HepG2 (cell line): ENCODE results near the gene TGFB2. TPM values are rescaled to one million over a fixed set of nuclear protein-coding genes. Genes with fewer than 3 reads are reported as not detected.

Experiments used
- ATAC-seq: fragments of 200-7000 bp; cut with Tn5 transposase; 3 replicates; pipeline ENCODE4 v1.9.1; 2020; ENCODE audit warnings: mild to moderate bottlenecking, moderate library complexity
- BruUV-seq: library from RNA; stranded (reverse); fragments of 400-500 nt; replicated peaks from 2 replicates; lab custom pipeline; 2021; lab: Mats Ljungman, UMichigan
- CTCF ChIA-PET: fragments of 300-600 bp; formaldehyde crosslinking; extraction: SDS; loops from one replicate; lab custom pipeline; 2021; ENCODE audit warnings: low total read pairs, inconsistent platforms, low intra/inter-chr PET ratio; lab: Yijun Ruan, JAX
- POLR2A ChIA-PET: fragments of 350-600 bp; sonication (Branson Sonifier 250); formaldehyde crosslinking; loops from one replicate; lab custom pipeline; 2020; ENCODE audit warnings: antibody characterized with exemption, inconsistent platforms; lab: Yijun Ruan, JAX
- DNase-seq: peaks from one replicate; pipeline ENCODE4 v3.0.0-alpha.2; 2015; ENCODE audit warnings: low spot score
- FAIRE-seq: peaks from 3 replicates; lab custom pipeline; 2011; peaks lifted over from hg19 to GRCh38; lab: Jason Lieb, UNC
- H2AFZ ChIP-seq: one replicate; pipeline ENCODE4 v1.6.1; 2011; ENCODE audit warnings: low read length, inconsistent platforms
- H3K27ac ChIP-seq: fragments of 300-600 bp; 3 replicates; pipeline ENCODE4 v1.8.0; 2011; ENCODE audit warnings: mixed run types, mild to moderate bottlenecking, mixed read lengths, low read length, inconsistent platforms; ENCODE audit not compliant: insufficient read depth; ENCODE audit errors: extremely low read length
- H3K27me3 ChIP-seq, 2 experiments: fragments of 200-600 bp in 1 of 2; 2 replicates in 1 of 2; 3 replicates in 1 of 2; pipeline versions ENCODE4 v1.6.0 to v1.8.0; 2011; ENCODE audit warnings: low read length in 2 of 2, mild to moderate bottlenecking in 2 of 2, moderate library complexity in 2 of 2, inconsistent platforms in 1 of 2; ENCODE audit not compliant: insufficient read depth in 2 of 2, control insufficient read depth in 1 of 2
- H3K36me3 ChIP-seq, 2 experiments: fragments of 200-600 bp in 1 of 2; replicated peaks in 1 of 2; 2 replicates in 1 of 2; 3 replicates in 1 of 2; pipeline versions ENCODE4 v1.5.1 to v1.8.0; 2011; ENCODE audit warnings: low read length in 2 of 2, inconsistent platforms in 1 of 2; ENCODE audit not compliant: insufficient read depth in 2 of 2, control insufficient read depth in 1 of 2
- H3K4me1 ChIP-seq: 2 replicates; pipeline ENCODE4 v1.5.1; 2012; ENCODE audit warnings: low read length, inconsistent platforms; ENCODE audit not compliant: insufficient read depth
- H3K4me2 ChIP-seq: 2 replicates; pipeline ENCODE4 v1.6.0; 2011; ENCODE audit warnings: low read depth, low read length, inconsistent platforms
- H3K4me3 ChIP-seq, 3 experiments: fragments of 200-600 bp in 1 of 3; sonication (generic), shearing (Covaris generic) in 1 of 3; replicated peaks in 1 of 3; 2 replicates each; pipeline ENCODE4 v1.5.1; 2011 to 2016; ENCODE audit warnings: low read length in 3 of 3, inconsistent platforms in 2 of 3, low read depth in 2 of 3, mild to moderate bottlenecking in 2 of 3, control low read depth in 1 of 3, mixed read lengths in 1 of 3; ENCODE audit not compliant: insufficient read depth in 1 of 3
- H3K79me2 ChIP-seq: one replicate; pipeline ENCODE4 v1.6.1; 2011; ENCODE audit warnings: low read length, inconsistent platforms; ENCODE audit not compliant: insufficient read depth
- H3K9ac ChIP-seq: 2 replicates; pipeline ENCODE4 v1.6.0; 2011; ENCODE audit warnings: mild to moderate bottlenecking, low read depth, low read length, inconsistent platforms; ENCODE audit not compliant: insufficient read depth
- H3K9me3 ChIP-seq: 2 replicates; pipeline ENCODE4 v1.5.1; 2012; ENCODE audit warnings: mild to moderate bottlenecking, low read length
- H4K20me1 ChIP-seq: 2 replicates; pipeline ENCODE4 v1.6.0; 2011; ENCODE audit warnings: inconsistent platforms, mild to moderate bottlenecking, low read length, moderate library complexity; ENCODE audit not compliant: insufficient read depth
- BORCS8-MEF2B ChIP-seq: sonication (generic); formaldehyde crosslinking; IDR thresholded peaks from 2 replicates; pipeline ENCODE4 v1.8.0; 2022; ENCODE audit warnings: mild to moderate bottlenecking, missing genetic modification reagents
- CCDC6 ChIP-seq: sonication (generic); formaldehyde crosslinking; IDR thresholded peaks from 2 replicates; pipeline ENCODE4 v1.8.1; 2022; ENCODE audit warnings: mild to moderate bottlenecking, missing genetic modification reagents, moderate library complexity
- RNF219 ChIP-seq: sonication (generic); formaldehyde crosslinking; IDR thresholded peaks from 2 replicates; pipeline ENCODE4 v1.5.0; 2020; ENCODE audit warnings: mild to moderate bottlenecking, missing genetic modification reagents
- SCMH1 ChIP-seq: sonication (generic); formaldehyde crosslinking; IDR thresholded peaks from 2 replicates; pipeline ENCODE4 v1.9.0; 2021; ENCODE audit warnings: missing genetic modification reagents, mild to moderate bottlenecking, borderline replicate concordance
- ZMYM4 ChIP-seq: sonication (generic); formaldehyde crosslinking; IDR thresholded peaks from 2 replicates; pipeline ENCODE4 v1.8.1; 2023; ENCODE audit warnings: mild to moderate bottlenecking, missing genetic modification reagents
- ZNF329 ChIP-seq: sonication (generic); formaldehyde crosslinking; IDR thresholded peaks from 2 replicates; pipeline ENCODE4 v1.9.0; 2021; ENCODE audit warnings: low read depth, mild to moderate bottlenecking, missing genetic modification reagents
- ZNF615 ChIP-seq: sonication (generic); formaldehyde crosslinking; IDR thresholded peaks from 2 replicates; pipeline ENCODE4 v1.5.0; 2020; ENCODE audit warnings: mild to moderate bottlenecking, missing genetic modification reagents, borderline replicate concordance
- WGBS: methylation state at CpG from one replicate; pipeline ENCODE4 v1.1.6; 2017; ENCODE audit warnings: low lambda C conversion rate; 5-methylcytosine and 5-hydroxymethylcytosine counted together
- in situ Hi-C: cut with HindIII; loops from 2 replicates; pipeline ENCODE4 v1.10.0; 2017; ENCODE audit warnings: low pct_unique_long_range_greater_than_20kb; ENCODE audit not compliant: extremely low pct_ligation_motif_present
- intact Hi-C: fragments of 100-400 bp; cut with micrococcal nuclease; formaldehyde crosslinking; loops from one replicate; pipeline ENCODE4 v1.10.0; 2022; ENCODE audit not compliant: unreplicated experiment
- polyA plus RNA-seq, 8 experiments: library from polyadenylated mRNA; depleted of rRNA in 3 of 8; stranded (reverse) in 7 of 8; unstranded in 1 of 8; fragments of >200 nt; fragmentation: Illumina TruSeq in 4 of 8; extraction: Trizol in 4 of 8; gene quantifications; 2 replicates each; pipeline versions ENCODE4 v1.2.1 to v1.2.3, GENCODE V29; 2011 to 2016; ENCODE audit warnings: low read depth in 4 of 8, missing spikeins in 1 of 8, mixed read lengths in 1 of 8; ENCODE audit not compliant: insufficient read depth in 1 of 8
- total RNA-seq, 5 experiments: library from RNA; depleted of rRNA; stranded (reverse); fragments of >200 nt; fragmentation: Illumina TruSeq; extraction: Trizol; gene quantifications; 2 replicates each; pipeline ENCODE4 v1.2.3, GENCODE V29; 2016; ENCODE audit warnings: low read depth in 1 of 5
- TF ChIP-seq, protein P1 (sequence below): sonication (generic); formaldehyde crosslinking; IDR thresholded peaks from 2 replicates; pipeline ENCODE4 v1.5.0; 2020; ENCODE audit warnings: missing genetic modification reagents

TGFB2 gene
- total and polyA plus RNA-seq, 2 of the 13 experiments (the other 11 are each of a cell fraction or from before 2014, with no cell fraction given): 0.07 TPM; not detected in 1

DNA sequence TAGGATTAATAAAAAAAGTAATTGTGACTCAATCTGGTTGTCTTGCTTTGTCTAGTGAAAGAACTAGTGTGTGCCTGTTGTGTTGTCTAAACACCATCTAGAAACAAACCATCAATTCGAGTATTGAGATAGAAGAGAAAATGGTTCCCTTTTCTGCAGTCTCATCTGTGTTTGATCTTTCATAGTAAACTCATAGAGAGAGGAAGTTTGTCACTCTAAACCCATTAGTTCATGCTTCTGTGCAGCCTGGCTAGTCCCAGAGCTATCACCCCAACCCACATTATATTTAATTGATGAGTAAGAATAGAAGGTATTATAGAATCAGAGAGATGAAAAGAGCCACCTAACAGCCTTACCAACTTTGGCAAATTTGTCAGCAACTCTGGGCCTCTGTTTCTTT, 99.5 kb downstream of the TGFB2 start (continued):
- TF ChIP-seq, protein P1, sequence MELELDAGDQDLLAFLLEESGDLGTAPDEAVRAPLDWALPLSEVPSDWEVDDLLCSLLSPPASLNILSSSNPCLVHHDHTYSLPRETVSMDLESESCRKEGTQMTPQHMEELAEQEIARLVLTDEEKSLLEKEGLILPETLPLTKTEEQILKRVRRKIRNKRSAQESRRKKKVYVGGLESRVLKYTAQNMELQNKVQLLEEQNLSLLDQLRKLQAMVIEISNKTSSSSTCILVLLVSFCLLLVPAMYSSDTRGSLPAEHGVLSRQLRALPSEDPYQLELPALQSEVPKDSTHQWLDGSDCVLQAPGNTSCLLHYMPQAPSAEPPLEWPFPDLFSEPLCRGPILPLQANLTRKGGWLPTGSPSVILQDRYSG (CRISPR knock-in tag): no peak
- no peak for TF ChIP-seq ZMYM4
- no peak for TF ChIP-seq CCDC6

DNA sequence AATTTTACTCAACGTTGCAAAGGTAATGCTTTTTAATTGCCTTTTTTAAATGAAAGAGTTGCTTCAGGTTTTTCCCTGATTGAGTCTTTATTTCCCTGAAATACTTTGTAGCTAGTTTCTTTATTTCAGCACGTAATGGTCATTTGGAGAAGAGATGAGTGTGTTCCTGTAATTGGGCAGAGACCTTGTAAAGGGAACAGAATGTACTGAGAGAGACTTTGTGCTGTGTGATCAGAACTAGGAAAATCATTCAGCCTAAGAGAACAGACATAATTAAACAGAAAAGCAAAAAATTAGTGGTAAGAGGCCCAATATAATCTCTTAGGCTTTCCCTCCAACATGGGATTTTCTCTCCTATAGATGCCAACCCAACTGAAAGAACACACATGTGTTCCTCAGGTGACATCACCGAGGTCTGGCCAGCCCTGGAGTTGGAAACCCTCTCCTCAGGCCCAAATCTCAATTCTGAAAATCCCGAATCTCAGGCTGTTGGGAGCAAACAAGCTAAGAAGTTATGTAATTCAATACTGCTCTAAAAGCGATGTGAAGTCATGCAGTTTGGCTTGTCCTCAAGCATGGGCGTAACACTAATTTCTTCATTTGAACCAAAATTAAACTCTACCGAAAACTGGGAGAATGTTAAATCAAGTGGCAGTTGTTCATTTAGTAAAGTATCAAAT, 102.0 kb downstream of the TGFB2 start:
- H3K4me2 ChIP-seq: no peak overlapping the region
- no peak for FAIRE-seq
- 53% methylated on average over 7 of the region's 7 CpGs for WGBS
- H3K9ac ChIP-seq: no peak overlapping the region
- BruUV-seq: no TSS peak
- H2AFZ ChIP-seq: no peak overlapping the region
- CTCF ChIA-PET: no interaction called here
- H3K36me3 ChIP-seq: no peaks in the 10 kb centered on the region
- H3K79me2 ChIP-seq: no peaks in the 10 kb centered on the region
- TF ChIP-seq BORCS8-MEF2B (no peak), ZNF329 (CRISPR knock-in tag) (no peak), ZNF615 (no peak), SCMH1 (CRISPR knock-in tag) (no peak), RNF219 (CRISPR knock-in tag) (no peak)
- TF ChIP-seq, all 625 proteins: peak for 0
- in situ Hi-C loops: no loop called here
- intact Hi-C loops: no loop called here
- POLR2A ChIA-PET: no interaction called here
- Histone ChIP-seq H3K27ac (no peak overlapping the region), H3K27me3 (no peaks in the 10 kb centered on the region), H3K4me1 (no peaks in the 10 kb centered on the region), H3K4me3 (no peak overlapping the region), H4K20me1 (no peaks in the 10 kb centered on the region), H3K9me3 (no peaks in the 10 kb centered on the region)
- ATAC-seq: no peak
- no peak for DNase-seq
